B cell (primary cell): ENCODE data around the gene ARAP2. TPM values are rescaled to one million over a fixed set of nuclear protein-coding genes. Genes with fewer than 3 reads are reported as not detected.

ENCODE experiments used
- ATAC-seq: fragments of 200-7000 bp; cut with Tn5 transposase; one replicate; pipeline ENCODE4 v1.10.0; 2021; ENCODE audit warnings: low read depth, mild to moderate bottlenecking, moderate number of reproducible peaks, moderate library complexity
- CTCF ChIA-PET: fragments of 350-600 bp; sonication (Branson Sonifier 250); formaldehyde crosslinking; loops from one replicate; lab custom pipeline; 2021; ENCODE audit warnings: antibody characterized with exemption, inconsistent platforms; lab: Charles Lee
- POLR2A ChIA-PET: fragments of 350-600 bp; sonication (Branson Sonifier 250); formaldehyde crosslinking; loops from one replicate; lab custom pipeline; 2021; ENCODE audit warnings: antibody characterized with exemption; lab: Charles Lee
- DNase-seq: peaks from one replicate; pipeline ENCODE4 v3.0.0; 2013
- H2AFZ ChIP-seq: 2 replicates; pipeline ENCODE4 v1.6.1; 2012; ENCODE audit warnings: mild to moderate bottlenecking, low read depth, low read length; ENCODE audit not compliant: insufficient read depth, poor library complexity, severe bottlenecking
- H3K27ac ChIP-seq, 2 donors: 1 replicate in 1 of 2; 2 replicates in 1 of 2; pipeline ENCODE4 v1.5.1; 2012 to 2013; ENCODE audit warnings: low read length in 2 of 2, mild to moderate bottlenecking in 2 of 2, moderate library complexity in 1 of 2
- H3K27me3 ChIP-seq, 4 experiments: fragments of 200-600 bp in 1 of 4; sonication (generic) in 1 of 4; replicated peaks in 1 of 4; 1 replicate in 2 of 4; 2 replicates in 2 of 4; pipeline versions ENCODE4 v1.6.1 to v1.7.0; 2013 to 2016; ENCODE audit warnings: low read length in 3 of 4, mild to moderate bottlenecking in 2 of 4, mixed read lengths in 1 of 4, moderate library complexity in 1 of 4; ENCODE audit not compliant: insufficient read depth in 4 of 4, control insufficient read depth in 3 of 4; ENCODE audit errors: control extremely low read depth in 1 of 4
- H3K36me3 ChIP-seq, 2 experiments: replicated peaks in 1 of 2; 1 replicate in 1 of 2; 2 replicates in 1 of 2; pipeline versions ENCODE4 v1.6.1 to v1.7.1; 2013; ENCODE audit warnings: low read length in 1 of 2; ENCODE audit not compliant: insufficient read depth in 2 of 2, control insufficient read depth in 1 of 2; ENCODE audit errors: control extremely low read depth in 1 of 2, extremely low read depth in 1 of 2
- H3K4me1 ChIP-seq, 2 donors: fragments of 200-600 bp in 1 of 2; sonication (generic) in 1 of 2; 1 replicate in 1 of 2; 2 replicates in 1 of 2; pipeline versions ENCODE4 v1.5.1 to v1.6.1; 2013 to 2017; ENCODE audit warnings: low read length in 2 of 2; ENCODE audit not compliant: control insufficient read depth in 2 of 2, insufficient read depth in 2 of 2
- H3K4me2 ChIP-seq: replicated peaks from 2 replicates; pipeline ENCODE3; 2012; ENCODE audit warnings: mild to moderate bottlenecking, low read depth, low read length; ENCODE audit not compliant: poor library complexity, severe bottlenecking
- H3K4me3 ChIP-seq, 5 experiments: fragments of 200-600 bp in 1 of 5; sonication (generic) in 1 of 5; 1 replicate in 3 of 5; 2 replicates in 2 of 5; pipeline versions ENCODE4 v1.5.1 to v1.7.0; 2011 to 2016; ENCODE audit warnings: low read length in 4 of 5, mild to moderate bottlenecking in 4 of 5, low read depth in 2 of 5, control low read depth in 1 of 5, moderate library complexity in 1 of 5; ENCODE audit not compliant: insufficient read depth in 1 of 5; ENCODE audit errors: control extremely low read depth in 1 of 5, extremely low read depth in 1 of 5
- H3K79me2 ChIP-seq: fragments of 200-600 bp; sonication (generic); one replicate; pipeline ENCODE4 v1.6.0; 2016; ENCODE audit warnings: low read length; ENCODE audit not compliant: control insufficient read depth, insufficient read depth
- H3K9ac ChIP-seq: fragments of 200-600 bp; sonication (generic); 2 replicates; pipeline ENCODE4 v1.6.1; 2017; ENCODE audit warnings: mild to moderate bottlenecking, low read length, moderate library complexity
- H3K9me3 ChIP-seq, 3 donors: one replicate each; pipeline versions ENCODE4 v1.6.1 to v1.7.1; 2013; ENCODE audit warnings: low read length in 2 of 3; ENCODE audit not compliant: control insufficient read depth in 2 of 3, insufficient read depth in 1 of 3; ENCODE audit errors: control extremely low read depth in 1 of 3
- H4K20me1 ChIP-seq: 2 replicates; pipeline ENCODE4 v1.6.0; 2012; ENCODE audit warnings: mild to moderate bottlenecking, low read length; ENCODE audit not compliant: insufficient read depth, control insufficient read depth, poor library complexity, severe bottlenecking
- H3K27ac Mint-ChIP-seq: one replicate; pipeline ENCODE4 v1.8.0; 2021; ENCODE audit warnings: mixed read lengths
- H3K27me3 Mint-ChIP-seq: one replicate; pipeline ENCODE4 v1.8.0; 2021; ENCODE audit warnings: mixed read lengths
- H3K4me1 Mint-ChIP-seq: one replicate; pipeline ENCODE4 v1.8.0; 2021; ENCODE audit warnings: mixed read lengths
- H3K4me3 Mint-ChIP-seq: one replicate; pipeline ENCODE4 v1.8.0; 2021; ENCODE audit warnings: mixed read lengths
- H3K9me3 Mint-ChIP-seq: one replicate; pipeline ENCODE4 v1.8.0; 2022; ENCODE audit warnings: mixed read lengths; ENCODE audit not compliant: insufficient read depth
- CTCF ChIP-seq: fragments of 200-600 bp; IDR thresholded peaks from one replicate; pipeline ENCODE4 v1.8.0; 2022; ENCODE audit warnings: antibody characterized with exemption, mild to moderate bottlenecking
- EZH2 ChIP-seq: IDR thresholded peaks from 2 replicates; pipeline ENCODE4 v1.6.1; 2012; ENCODE audit warnings: borderline replicate concordance, low read depth, mild to moderate bottlenecking, moderate library complexity, low read length; ENCODE audit not compliant: insufficient read depth, poor library complexity, severe bottlenecking
- WGBS: methylation state at CpG from one replicate; pipeline ENCODE4 v1.1.5; 2013; ENCODE audit warnings: missing lambda C conversion rate; ENCODE audit not compliant: insufficient coverage; 5-methylcytosine and 5-hydroxymethylcytosine counted together
- intact Hi-C: fragments of 100-400 bp; cut with micrococcal nuclease; formaldehyde crosslinking; loops from one replicate; pipeline ENCODE4 v1.10.0; 2022
- polyA plus RNA-seq: library from polyadenylated mRNA; depleted of rRNA; stranded (reverse); fragments of >200 nt; gene quantifications from 2 replicates; pipeline ENCODE4 v1.2.3, GENCODE V29; 2012
- total RNA-seq, 2 donors: library from RNA; stranded (reverse); fragments of 120-200 nt in 1 of 2; gene quantifications; 1 replicate in 1 of 2; 2 replicates in 1 of 2; pipeline versions ENCODE4 v1.2.3 to v1.2.4, GENCODE V29; 2013 to 2022

Gene ARAP2
- total and polyA plus RNA-seq, 2 donors (not counting 1 experiment from before 2014, with no cell fraction given), result 13.2 to 88.0 TPM

- Mint-ChIP-seq H3K27me3 (no peaks in the 10 kb centered on the region), H3K4me1 (peaks cover 43% of the 10 kb centered on the region), H3K4me3 (peak overlapping the region; percentile 21), H3K27ac (peak overlapping the region; percentile 56), H3K9me3 (no peaks in the 10 kb centered on the region)
- ChIA-PET CTCF (interaction anchor here (0.7 to 1.1 kb wide), 2 partner anchors 36 to 182 kb away, joined by 3 to 4 read pairs; no protein-coding TSS in a partner anchor), POLR2A (no interaction called here)
- no peak overlapping the region for H3K4me3 ChIP-seq
- H3K4me1 ChIP-seq, result peaks cover 7 to 20% of the 10 kb centered on the region in 2 donors
- intact Hi-C loops, result no loop called here
- peaks cover 21% of the 10 kb centered on the region for H4K20me1 ChIP-seq
- no peaks in the 10 kb centered on the region for H3K27me3 ChIP-seq
- H3K9me3 ChIP-seq, result peaks cover 0 to 1% (median 0%) of the 10 kb centered on the region in 3 donors
- DNase-seq, result peak; percentile 31
- TF ChIP-seq EZH2, result no peak
- TF ChIP-seq CTCF, result no peak
- peak overlapping the region in 1 of 2 donors; percentile 2 for H3K27ac ChIP-seq
- H3K79me2 ChIP-seq, result peaks cover 93% of the 10 kb centered on the region
- H3K4me2 ChIP-seq, result peak overlapping the region; percentile 33
- no peak overlapping the region for H3K9ac ChIP-seq
- H3K36me3 ChIP-seq, result peaks cover 4 to 5% of the 10 kb centered on the region in 2 experiments
- peak; percentile 41 for ATAC-seq
- no peak overlapping the region for H2AFZ ChIP-seq
Observed at GRCh38 chr4:36218121-36218520, 26.2 kb downstream of the ARAP2 start.

GRCh38 chr4:36215627-36216026, 28.7 kb downstream of the ARAP2 start:
- Histone ChIP-seq H3K4me1 (peaks cover 4 to 16% of the 10 kb centered on the region in 2 donors), H3K4me2 (no peak overlapping the region), H3K27me3 (no peaks in the 10 kb centered on the region), H3K27ac (no peak overlapping the region), H3K79me2 (peaks cover 72% of the 10 kb centered on the region), H3K9ac (no peak overlapping the region), H3K36me3 (peaks cover 11 to 20% of the 10 kb centered on the region in 2 experiments), H3K4me3 (no peak overlapping the region), H3K9me3 (peaks cover 0 to 1% (median 0%) of the 10 kb centered on the region in 3 donors), H4K20me1 (peaks cover 8% of the 10 kb centered on the region), H2AFZ (no peak overlapping the region)
- H3K27me3 Mint-ChIP-seq, result no peaks in the 10 kb centered on the region
- no CpG with 5 or more reads among the region's 3 CpGs for WGBS
- H3K27ac Mint-ChIP-seq, result no peak overlapping the region
- H3K4me3 Mint-ChIP-seq, result no peak overlapping the region
- CTCF ChIA-PET, result interaction anchor here (0.7 kb wide), 1 partner anchor 15 kb away, joined by 3 read pairs; no protein-coding TSS in a partner anchor
- no peaks in the 10 kb centered on the region for H3K9me3 Mint-ChIP-seq
- intact Hi-C loops, result no loop called here
- POLR2A ChIA-PET, result no interaction called here
- H3K4me1 Mint-ChIP-seq, result peaks cover 35% of the 10 kb centered on the region
- TF ChIP-seq EZH2, result no peak
- TF ChIP-seq CTCF, result no peak
- ATAC-seq (no peak), DNase-seq (no peak)
